ENCODE measurements around the gene GPC5.
"Not testable (repeated sequence)": the region's sequence is repeated elsewhere in the genome, so short reads cannot be mapped to it uniquely, and the experiment has no call there.

The GPC5 gene

GRCh38 chr13:92218615-92219014 is 820.2 kb downstream of the GPC5 start:
- no peak for DNase-seq

- no peak for DNase-seq
These were observed 823.5 kb downstream of the GPC5 start for GRCh38 chr13:92221916-92222315.

GRCh38 chr13:92224052-92224821 is 825.8 kb downstream of the GPC5 start:
- DNase-seq = no peak

- DNase-seq = no peak
These were observed 826.4 kb downstream of the GPC5 start for GRCh38 chr13:92224825-92225224.

GRCh38 chr13:92225861-92226260 is 827.4 kb downstream of the GPC5 start:
- DNase-seq = no peak

GRCh38 chr13:92232871-92233270 is 834.5 kb downstream of the GPC5 start:
- DNase-seq = no peak

GRCh38 chr13:92251671-92252210 is 853.3 kb downstream of the GPC5 start:
- DNase-seq = no peak

- DNase-seq = no peak
These were observed 857.1 kb downstream of the GPC5 start for GRCh38 chr13:92255526-92255925.

- no peak for DNase-seq
These were observed 857.8 kb downstream of the GPC5 start for GRCh38 chr13:92256211-92256610.

- no peak for DNase-seq
These were observed 860.6 kb downstream of the GPC5 start for GRCh38 chr13:92259046-92259445.

GRCh38 chr13:92259523-92259922 is 861.1 kb downstream of the GPC5 start:
- no peak for DNase-seq

- no peak for DNase-seq
These were observed 861.9 kb downstream of the GPC5 start for GRCh38 chr13:92260363-92260762.

GRCh38 chr13:92262100-92262788 is 863.8 kb downstream of the GPC5 start:
- DNase-seq = no peak

- DNase-seq = no peak
These were observed 867.0 kb downstream of the GPC5 start for GRCh38 chr13:92265408-92265807.

GRCh38 chr13:92270990-92271389 is 872.6 kb downstream of the GPC5 start:
- DNase-seq = no peak

GRCh38 chr13:92272177-92272576 is 873.8 kb downstream of the GPC5 start:
- no peak for DNase-seq

- DNase-seq = not testable (repeated sequence)
These were observed 882.6 kb downstream of the GPC5 start for GRCh38 chr13:92280986-92281385.

GRCh38 chr13:92290718-92291307 is 892.4 kb downstream of the GPC5 start:
- not testable (repeated sequence) for DNase-seq

GRCh38 chr13:92294533-92294932 is 896.1 kb downstream of the GPC5 start:
- DNase-seq = not testable (repeated sequence)

GRCh38 chr13:92296154-92296671 is 897.8 kb downstream of the GPC5 start:
- not testable (repeated sequence) for DNase-seq

GRCh38 chr13:92297971-92298942 is 899.8 kb downstream of the GPC5 start:
- no peak for DNase-seq

GRCh38 chr13:92300651-92301050 is 902.2 kb downstream of the GPC5 start:
- no peak for DNase-seq

Measured in stimulated activated CD4-positive, alpha-beta T cell treated with anti-CD3 and anti-CD28 coated beads, Interleukin-15, amount 100 ng/mL, for 24 hours (primary cell).